Chondrocyte (in vitro differentiated cells): Measurements from ENCODE around the gene CSPG4. TPM values are rescaled to one million over a fixed set of nuclear protein-coding genes. Genes with fewer than 3 reads are reported as not detected.
A peak's percentile ranks its signal among the peaks of the same experiment; 100 is the strongest.
"Not testable (repeated sequence)": the region's sequence is repeated elsewhere in the genome, so short reads cannot be mapped to it uniquely, and the experiment has no call there.

Source experiments
- DNase-seq: peaks from one replicate; pipeline ENCODE4 v3.0.0; 2021; ENCODE audit warnings: mixed read lengths, low spot score
- H3K27ac Mint-ChIP-seq: one replicate; pipeline ENCODE4 v1.8.0; 2021; ENCODE audit warnings: mild to moderate bottlenecking, moderate library complexity, mixed read lengths; ENCODE audit not compliant: unreplicated experiment
- H3K27me3 Mint-ChIP-seq: 2 replicates; pipeline ENCODE4 v1.8.0; 2021; ENCODE audit warnings: low read depth, mixed read lengths
- H3K36me3 Mint-ChIP-seq: 2 replicates; pipeline ENCODE4 v1.8.0; 2021; ENCODE audit warnings: low read depth, mixed read lengths
- H3K4me1 Mint-ChIP-seq: 2 replicates; pipeline ENCODE4 v1.8.0; 2021; ENCODE audit warnings: low read depth, mild to moderate bottlenecking, mixed read lengths
- H3K4me3 Mint-ChIP-seq: one replicate; pipeline ENCODE4 v1.8.0; 2021; ENCODE audit warnings: mild to moderate bottlenecking, moderate library complexity, mixed read lengths; ENCODE audit not compliant: unreplicated experiment
- H3K9me3 Mint-ChIP-seq: 2 replicates; pipeline ENCODE4 v1.8.0; 2021; ENCODE audit warnings: low read depth, mixed read lengths
- CTCF ChIP-seq: fragments of 200-600 bp; sonication (generic); IDR thresholded peaks from 2 replicates; pipeline ENCODE4 v1.5.0; 2021; ENCODE audit warnings: antibody characterized with exemption, mild to moderate bottlenecking, moderate library complexity
- total RNA-seq: library from RNA; stranded (reverse); gene quantifications from 3 replicates; pipeline ENCODE4 v1.2.1, GENCODE V29; 2021

CSPG4 gene
- total RNA-seq, 1 donor from 2014 or later = 595 TPM

GRCh38 chr15:75695634-75696310 is 16.9 kb downstream of the CSPG4 start:
- Mint-ChIP-seq H3K27me3 (no peaks in the 10 kb centered on the region), H3K9me3 (no peaks in the 10 kb centered on the region), H3K4me1 (peaks cover 85% of the 10 kb centered on the region), H3K4me3 (no peak overlapping the region), H3K36me3 (peaks cover 10% of the 10 kb centered on the region), H3K27ac (peak overlapping the region; percentile 97)
- TF ChIP-seq CTCF = no peak
- DNase-seq = no peak

- peaks cover 79% of the 10 kb centered on the region for H3K4me1 Mint-ChIP-seq
Measured at GRCh38 chr15:75695220-75695619, 17.4 kb downstream of the CSPG4 start.

GRCh38 chr15:75694241-75695182 is 18.1 kb downstream of the CSPG4 start:
- no peaks in the 10 kb centered on the region for H3K27me3 Mint-ChIP-seq
- peak overlapping the region; percentile 97 for H3K27ac Mint-ChIP-seq
- peak overlapping the region; percentile 41 for H3K4me3 Mint-ChIP-seq
- TF ChIP-seq CTCF = peak; percentile 79
- peaks cover 12% of the 10 kb centered on the region for H3K36me3 Mint-ChIP-seq
- H3K9me3 Mint-ChIP-seq = no peaks in the 10 kb centered on the region
- peaks cover 72% of the 10 kb centered on the region for H3K4me1 Mint-ChIP-seq
- DNase-seq = no peak

More at GRCh38 chr15:75695220-75695619, 17.4 kb downstream of the CSPG4 start:
- peaks cover 12% of the 10 kb centered on the region for H3K36me3 Mint-ChIP-seq
- DNase-seq = no peak
- peak overlapping the region; percentile 97 for H3K27ac Mint-ChIP-seq
- no peak overlapping the region for H3K4me3 Mint-ChIP-seq
- TF ChIP-seq CTCF = no peak
- H3K27me3 Mint-ChIP-seq = no peaks in the 10 kb centered on the region
- H3K9me3 Mint-ChIP-seq = no peaks in the 10 kb centered on the region

- peaks cover 64% of the 10 kb centered on the region for H3K4me1 Mint-ChIP-seq
- TF ChIP-seq CTCF = no peak
Measured at GRCh38 chr15:75693501-75694240, 19.0 kb downstream of the CSPG4 start.

GRCh38 chr15:75693028-75693427 is 19.6 kb downstream of the CSPG4 start:
- peaks cover 59% of the 10 kb centered on the region for H3K4me1 Mint-ChIP-seq
- not testable (repeated sequence) for H3K9me3 Mint-ChIP-seq, H3K27me3 Mint-ChIP-seq, DNase-seq, H3K4me3 Mint-ChIP-seq
- peaks cover 18% of the 10 kb centered on the region for H3K36me3 Mint-ChIP-seq
- H3K27ac Mint-ChIP-seq = peak overlapping the region; percentile 97

More at GRCh38 chr15:75693501-75694240, 19.0 kb downstream of the CSPG4 start:
- H3K27ac Mint-ChIP-seq = peak overlapping the region; percentile 97
- no peaks in the 10 kb centered on the region for H3K9me3 Mint-ChIP-seq
- H3K36me3 Mint-ChIP-seq = peaks cover 12% of the 10 kb centered on the region
- no peaks in the 10 kb centered on the region for H3K27me3 Mint-ChIP-seq
- H3K4me3 Mint-ChIP-seq = no peak overlapping the region
- DNase-seq = no peak

GRCh38 chr15:75692311-75692710 is 20.3 kb downstream of the CSPG4 start:
- Mint-ChIP-seq H3K36me3 (peaks cover 21% of the 10 kb centered on the region), H3K27ac (peak overlapping the region; percentile 57), H3K4me1 (peaks cover 56% of the 10 kb centered on the region)
- not testable (repeated sequence) for H3K9me3 Mint-ChIP-seq, H3K27me3 Mint-ChIP-seq, DNase-seq, H3K4me3 Mint-ChIP-seq

- H3K4me3 Mint-ChIP-seq, DNase-seq, H3K9me3 Mint-ChIP-seq, H3K27me3 Mint-ChIP-seq, H3K27ac Mint-ChIP-seq: not testable (repeated sequence)
- Mint-ChIP-seq H3K36me3 (peaks cover 24% of the 10 kb centered on the region), H3K4me1 (peaks cover 42% of the 10 kb centered on the region)
Measured at GRCh38 chr15:75689429-75689828, 23.2 kb downstream of the CSPG4 start.
